IPS DF 6.9 (cell line): ENCODE measurements around the gene THAP3.
"Not testable (repeated sequence)": the region's sequence is repeated elsewhere in the genome, so short reads cannot be mapped to it uniquely, and the experiment has no call there.

Experiments
- DNase-seq: peaks from one replicate; pipeline ENCODE4 v3.0.0-alpha.2; 2013; ENCODE audit warnings: low read depth, low spot score
- H3K27ac ChIP-seq: one replicate; pipeline ENCODE4 v1.5.1; 2013; ENCODE audit warnings: low read length, control low read depth
- H3K27me3 ChIP-seq: 2 replicates; pipeline ENCODE4 v1.6.1; 2013; ENCODE audit warnings: mild to moderate bottlenecking, low read length; ENCODE audit not compliant: control insufficient read depth, insufficient read depth
- H3K36me3 ChIP-seq: 2 replicates; pipeline ENCODE4 v1.6.1; 2013; ENCODE audit warnings: low read length; ENCODE audit not compliant: control insufficient read depth, insufficient read depth
- H3K4me1 ChIP-seq: 2 replicates; pipeline ENCODE4 v1.6.1; 2013; ENCODE audit warnings: low read length; ENCODE audit not compliant: control insufficient read depth, insufficient read depth
- H3K4me3 ChIP-seq: 2 replicates; pipeline ENCODE4 v1.5.1; 2013; ENCODE audit warnings: mild to moderate bottlenecking, low read length
- H3K9me3 ChIP-seq: 2 replicates; pipeline ENCODE4 v1.6.1; 2013; ENCODE audit warnings: low read length, inconsistent platforms; ENCODE audit not compliant: control insufficient read depth, insufficient read depth
- WGBS: extraction: QIAGEN DNeasy Blood & Tissue Kit; methylation state at CpG from one replicate; pipeline ENCODE4 v1.1.7; 2013; ENCODE audit warnings: mixed read lengths, missing lambda C conversion rate; ENCODE audit not compliant: insufficient read length, insufficient coverage; 5-methylcytosine and 5-hydroxymethylcytosine counted together

Gene THAP3

GRCh38 chr1:6658359-6659060 lies 33.8 kb downstream of the THAP3 start:
- no peak for DNase-seq
- Histone ChIP-seq H3K9me3 (no peaks in the 10 kb centered on the region), H3K4me1 (no peaks in the 10 kb centered on the region), H3K36me3 (no peaks in the 10 kb centered on the region), H3K27ac (no peak overlapping the region), H3K4me3 (no peak overlapping the region), H3K27me3 (no peaks in the 10 kb centered on the region)
- WGBS, result no CpG with 5 or more reads among the region's 5 CpGs

DNA sequence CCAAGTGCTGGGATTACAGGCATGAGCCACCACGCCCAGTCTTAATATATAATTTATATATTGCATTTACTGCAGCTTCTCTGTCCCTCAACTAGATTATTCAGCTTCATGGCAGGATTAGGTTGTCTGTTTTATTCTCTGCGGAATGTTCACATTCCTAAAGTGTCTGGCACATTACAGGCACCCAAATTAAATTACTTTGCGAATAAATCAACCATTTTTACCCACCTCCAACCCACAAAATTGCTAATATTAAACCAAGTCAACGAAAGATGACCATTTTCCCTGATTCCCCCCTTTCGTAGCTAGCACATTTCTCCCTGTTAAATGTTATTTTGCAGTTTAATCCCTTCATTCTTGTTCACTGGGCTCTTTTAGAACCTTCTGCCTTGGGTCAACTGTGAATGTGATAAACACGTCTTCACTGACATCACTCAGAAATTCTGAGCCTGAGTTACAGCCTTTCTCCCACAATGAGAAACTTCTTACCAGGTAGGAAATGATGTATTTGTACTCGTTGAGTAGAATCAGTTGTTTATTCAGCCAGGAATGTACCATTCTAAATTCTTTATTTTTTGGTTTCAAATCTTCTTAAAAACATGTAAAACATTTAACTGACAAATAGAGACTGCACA lies 35.9 kb downstream of the THAP3 start:
- no peaks in the 10 kb centered on the region for H3K36me3 ChIP-seq

DNA sequence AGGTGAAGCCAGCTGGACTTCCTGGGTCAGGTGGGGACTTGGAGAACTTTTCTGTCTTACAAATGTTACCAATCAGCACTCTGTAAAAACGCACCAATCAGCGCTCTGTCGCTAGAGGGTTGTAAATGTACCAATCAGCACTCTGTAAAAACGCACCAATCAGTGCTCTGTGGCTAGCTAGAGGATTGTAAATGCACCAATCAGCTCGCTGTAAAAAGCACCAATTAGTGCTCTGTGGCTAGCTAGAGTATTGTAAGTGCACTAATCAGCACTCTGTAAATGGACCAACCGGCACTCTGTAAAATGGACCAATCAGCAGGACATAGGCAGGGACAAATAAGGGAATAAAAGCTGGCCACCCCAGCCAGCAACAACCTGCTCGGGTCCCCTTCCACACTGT lies 37.8 kb downstream of the THAP3 start:
- WGBS, result no CpG with 5 or more reads among the region's 7 CpGs
- not testable (repeated sequence) for H3K36me3 ChIP-seq, H3K4me3 ChIP-seq, H3K9me3 ChIP-seq, H3K27me3 ChIP-seq, DNase-seq, H3K4me1 ChIP-seq, H3K27ac ChIP-seq

More for the DNA sequence above, 35.9 kb downstream of the THAP3 start:
- Histone ChIP-seq H3K4me3 (no peak overlapping the region), H3K9me3 (no peaks in the 10 kb centered on the region), H3K4me1 (no peaks in the 10 kb centered on the region), H3K27ac (no peak overlapping the region), H3K27me3 (no peaks in the 10 kb centered on the region)
- no peak for DNase-seq
- 100% methylated on average over 2 of the region's 7 CpGs for WGBS

DNA sequence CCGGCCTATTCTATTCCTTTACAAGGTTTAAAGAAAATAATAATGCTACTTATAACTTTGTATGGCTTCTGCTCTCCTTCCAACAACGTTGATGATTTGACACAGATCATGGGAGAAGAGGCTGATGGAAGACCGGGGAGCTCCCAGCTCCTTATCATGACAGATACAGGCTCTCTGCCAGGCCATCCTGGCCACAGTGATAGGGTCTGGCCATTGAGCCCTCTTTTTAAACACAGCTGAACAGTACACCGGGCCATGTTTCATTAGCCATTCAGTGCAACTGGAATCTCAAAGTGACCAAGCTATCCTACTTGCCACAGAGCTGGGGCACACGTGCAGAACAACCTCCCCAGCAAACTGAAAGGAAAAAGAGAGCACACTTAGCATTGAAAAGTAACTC lies 42.0 kb downstream of the THAP3 start:
- peaks cover 6% of the 10 kb centered on the region; the same call in 1 of the 2 replicates for H3K36me3 ChIP-seq
- no CpG with 5 or more reads among the region's 5 CpGs for WGBS

GRCh38 chr1:6667139-6667538 lies 42.5 kb downstream of the THAP3 start:
- H3K9me3 ChIP-seq, result no peaks in the 10 kb centered on the region
- H3K27me3 ChIP-seq, result no peaks in the 10 kb centered on the region
- peaks cover 6% of the 10 kb centered on the region; the same call in 1 of the 2 replicates for H3K36me3 ChIP-seq
- no peak overlapping the region for H3K4me3 ChIP-seq
- H3K4me1 ChIP-seq, result no peaks in the 10 kb centered on the region
- WGBS, result no CpG with 5 or more reads among the region's 6 CpGs
- no peak overlapping the region for H3K27ac ChIP-seq
- no peak for DNase-seq

More for the DNA sequence above, 42.0 kb downstream of the THAP3 start:
- H3K27ac ChIP-seq, result no peak overlapping the region
- H3K27me3 ChIP-seq, result no peaks in the 10 kb centered on the region
- DNase-seq, result no peak
- no peaks in the 10 kb centered on the region for H3K9me3 ChIP-seq
- no peak overlapping the region for H3K4me3 ChIP-seq
- H3K4me1 ChIP-seq, result no peaks in the 10 kb centered on the region

- Histone ChIP-seq H3K27me3 (no peaks in the 10 kb centered on the region), H3K4me1 (no peaks in the 10 kb centered on the region), H3K36me3 (peaks cover 6% of the 10 kb centered on the region; the same call in 1 of the 2 replicates), H3K4me3 (no peak overlapping the region), H3K27ac (no peak overlapping the region), H3K9me3 (no peaks in the 10 kb centered on the region)
- DNase-seq, result no peak
- no CpG with 5 or more reads among the region's 9 CpGs for WGBS
Observed at GRCh38 chr1:6668503-6668902, 43.8 kb downstream of the THAP3 start.

- WGBS, result no CpG with 5 or more reads among the region's 2 CpGs
- H3K27ac ChIP-seq, result no peak overlapping the region
- H3K36me3 ChIP-seq, result peaks cover 2% of the 10 kb centered on the region; the same call in 1 of the 2 replicates
- no peaks in the 10 kb centered on the region for H3K4me1 ChIP-seq
- no peak overlapping the region for H3K4me3 ChIP-seq
- no peak for DNase-seq
- no peaks in the 10 kb centered on the region for H3K27me3 ChIP-seq
- no peaks in the 10 kb centered on the region for H3K9me3 ChIP-seq
Observed at GRCh38 chr1:6672558-6672957, 47.9 kb downstream of the THAP3 start.

DNA sequence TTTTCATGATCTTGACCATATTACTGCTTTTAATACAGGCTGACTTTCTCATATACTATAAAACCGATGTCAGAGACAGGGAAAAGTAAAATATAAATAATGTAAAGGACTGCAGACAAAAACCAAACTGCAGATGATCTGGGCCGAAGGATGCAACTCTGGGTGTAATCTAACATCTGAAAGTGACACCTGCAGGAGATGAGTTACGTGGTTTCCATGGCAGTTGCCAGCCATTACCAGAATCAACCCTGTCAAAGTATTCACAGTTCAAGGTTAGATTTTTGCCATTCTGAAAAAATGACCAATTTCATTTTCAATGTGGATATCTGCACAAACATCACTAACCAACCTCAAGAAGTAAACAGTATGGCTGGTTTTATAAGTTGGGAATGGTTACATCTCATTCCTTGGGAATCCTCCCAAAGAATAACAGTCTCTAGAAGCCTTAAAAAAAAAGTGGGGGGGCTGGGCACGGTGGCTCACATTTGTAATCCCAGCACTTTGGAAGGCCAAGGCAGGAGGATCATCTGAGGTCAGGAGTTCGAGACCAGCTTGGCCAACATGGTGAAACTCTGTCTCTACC lies 49.2 kb downstream of the THAP3 start:
- WGBS, result no CpG with 5 or more reads among the region's 5 CpGs
- H3K4me1 ChIP-seq, result no peaks in the 10 kb centered on the region
- no peak for DNase-seq
- H3K27ac ChIP-seq, result no peak overlapping the region
- no peak overlapping the region for H3K4me3 ChIP-seq
- no peaks in the 10 kb centered on the region for H3K27me3 ChIP-seq
- no peaks in the 10 kb centered on the region for H3K9me3 ChIP-seq
- H3K36me3 ChIP-seq, result peaks cover 7% of the 10 kb centered on the region; the same call in 1 of the 2 replicates

DNA sequence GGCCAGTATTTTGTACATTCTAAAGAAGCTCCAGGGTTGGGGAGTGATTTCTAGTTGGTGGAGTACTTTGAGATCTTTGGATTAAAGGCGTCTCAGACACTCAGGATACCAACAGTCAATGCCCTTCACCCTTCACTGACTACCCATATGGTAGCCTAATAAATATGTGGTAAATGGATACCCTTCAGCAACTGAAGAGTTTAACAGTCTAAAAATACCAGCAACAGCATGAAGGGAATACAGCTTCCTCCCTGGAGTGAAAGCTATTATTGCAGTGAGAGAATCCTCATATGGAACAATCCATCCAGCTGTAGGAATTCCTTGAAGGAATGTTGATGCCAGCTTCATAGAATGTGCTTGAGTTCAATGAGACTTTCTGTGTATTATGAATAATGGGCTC lies 50.1 kb downstream of the THAP3 start:
- no peaks in the 10 kb centered on the region for H3K9me3 ChIP-seq
- no peak overlapping the region for H3K27ac ChIP-seq
- H3K36me3 ChIP-seq, result peaks cover 10% of the 10 kb centered on the region; the same call in 1 of the 2 replicates
- H3K4me3 ChIP-seq, result no peak overlapping the region
- WGBS, result no CpG with 5 or more reads among the region's 1 CpG
- H3K27me3 ChIP-seq, result no peaks in the 10 kb centered on the region
- no peaks in the 10 kb centered on the region for H3K4me1 ChIP-seq
- no peak for DNase-seq

DNA sequence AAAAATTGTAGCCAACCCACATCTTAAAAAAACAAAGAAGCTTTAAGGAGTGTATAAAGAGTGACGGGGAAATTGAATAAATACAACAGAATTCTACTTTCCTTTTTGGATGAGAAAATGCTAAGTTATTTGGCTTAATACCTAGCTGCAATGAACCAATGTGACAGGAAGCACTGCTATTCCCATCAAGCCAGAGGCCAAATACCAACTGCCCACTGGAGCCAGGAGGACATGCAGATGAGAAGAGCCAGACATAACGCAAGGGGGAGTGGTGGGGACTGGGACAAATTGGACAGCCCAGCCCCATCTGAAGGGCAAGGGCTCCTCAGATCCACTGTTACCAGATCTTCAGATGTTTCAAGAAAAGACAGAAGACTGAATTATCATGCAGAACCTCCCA lies 51.3 kb downstream of the THAP3 start:
- no peaks in the 10 kb centered on the region for H3K4me1 ChIP-seq
- H3K36me3 ChIP-seq, result peaks cover 10% of the 10 kb centered on the region; the same call in 1 of the 2 replicates
- WGBS, result no CpG with 5 or more reads among the region's 2 CpGs

More for the DNA sequence above, 51.3 kb downstream of the THAP3 start:
- no peaks in the 10 kb centered on the region for H3K9me3 ChIP-seq
- H3K4me3 ChIP-seq, result no peak overlapping the region
- H3K27me3 ChIP-seq, result no peaks in the 10 kb centered on the region
- DNase-seq, result no peak
- no peak overlapping the region for H3K27ac ChIP-seq
